NT2/D1 (cell line): ENCODE measurements around the gene LCE1F.

Experiments
- SUZ12 ChIP-seq: IDR thresholded peaks from 2 replicates; pipeline ENCODE4 v1.6.1; 2011; ENCODE audit not compliant: insufficient read length, insufficient read depth; ENCODE audit errors: extremely low read depth
- YY1 ChIP-seq: IDR thresholded peaks from 2 replicates; pipeline ENCODE4 v1.6.1; 2011; ENCODE audit not compliant: insufficient read length, insufficient read depth
- ZNF274 ChIP-seq: IDR thresholded peaks from 2 replicates; pipeline ENCODE4 v1.6.1; 2011; ENCODE audit warnings: mild to moderate bottlenecking, low read depth, low read length

DNA sequence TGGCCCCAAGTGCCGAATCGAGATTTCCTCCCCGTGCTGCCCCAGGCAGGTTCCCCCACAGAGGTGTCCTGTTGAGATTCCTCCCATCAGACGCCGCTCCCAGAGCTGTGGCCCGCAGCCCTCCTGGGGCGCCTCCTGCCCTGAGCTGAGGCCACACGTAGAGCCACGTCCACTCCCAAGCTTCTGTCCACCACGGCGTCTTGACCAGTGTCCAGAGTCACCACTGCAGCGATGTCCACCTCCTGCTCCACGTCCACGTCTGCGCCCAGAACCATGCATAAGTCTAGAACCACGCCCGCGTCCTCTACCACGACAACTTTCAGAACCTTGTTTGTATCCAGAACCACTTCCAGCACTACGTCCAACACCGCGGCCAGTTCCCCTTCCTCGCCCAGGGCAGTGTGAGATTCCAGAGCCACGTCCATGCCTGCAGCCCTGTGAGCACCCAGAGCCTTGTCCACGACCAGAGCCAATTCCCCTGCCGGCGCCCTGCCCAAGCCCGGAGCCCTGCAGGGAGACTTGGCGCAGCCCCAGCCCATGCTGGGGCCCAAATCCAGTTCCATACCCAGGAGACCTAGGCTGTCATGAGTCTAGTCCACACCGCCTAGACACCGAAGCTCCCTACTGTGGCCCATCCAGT, 14.3 kb upstream of the LCE1F start:
- TF ChIP-seq YY1, result no peak
- no peak for TF ChIP-seq SUZ12
- no peak for TF ChIP-seq ZNF274
